Testis (tissue), 2 donors: Measurements from ENCODE around the gene FASLG.

Source experiments
- POLR2A ChIP-seq: fragments of 450-650 bp; IDR thresholded peaks from one replicate; pipeline ENCODE4 v1.6.1; 2017; ENCODE audit warnings: antibody characterized with exemption, mild to moderate bottlenecking, moderate library complexity
- TF ChIP-seq, protein P1 (sequence below), 3 experiments: fragments of 450-650 bp in 2 of 3; fragments of 200-600 bp in 1 of 3; sonication (generic) in 1 of 3; IDR thresholded peaks; one replicate each; pipeline ENCODE4 v1.5.1; 2016 to 2019; ENCODE audit warnings: antibody characterized with exemption in 3 of 3, mild to moderate bottlenecking in 2 of 3, moderate library complexity in 1 of 3

DNA sequence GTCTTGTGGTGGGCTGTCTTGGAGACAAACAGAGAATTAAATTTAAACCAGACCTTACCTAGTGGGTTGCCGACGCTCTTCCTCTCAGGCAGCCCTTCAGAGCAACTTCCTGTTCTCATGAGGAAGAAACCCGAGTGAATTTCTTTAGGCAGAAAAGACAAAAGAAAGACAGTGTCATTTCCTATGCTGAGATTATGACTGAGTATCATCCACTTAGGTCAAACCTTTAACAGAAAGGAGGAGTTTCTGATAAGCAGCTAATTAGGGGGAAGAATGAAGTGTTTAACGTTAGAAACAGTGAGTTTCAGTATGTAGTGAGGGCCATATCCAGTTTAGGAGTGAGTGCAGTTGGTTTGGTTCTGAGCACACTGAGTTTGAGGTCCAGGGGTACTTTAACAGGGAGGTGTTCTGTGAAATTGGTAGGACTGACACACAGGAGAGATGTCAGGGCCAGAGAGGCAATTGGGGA, 38.7 kb downstream of the FASLG start:
- TF ChIP-seq, protein P1, sequence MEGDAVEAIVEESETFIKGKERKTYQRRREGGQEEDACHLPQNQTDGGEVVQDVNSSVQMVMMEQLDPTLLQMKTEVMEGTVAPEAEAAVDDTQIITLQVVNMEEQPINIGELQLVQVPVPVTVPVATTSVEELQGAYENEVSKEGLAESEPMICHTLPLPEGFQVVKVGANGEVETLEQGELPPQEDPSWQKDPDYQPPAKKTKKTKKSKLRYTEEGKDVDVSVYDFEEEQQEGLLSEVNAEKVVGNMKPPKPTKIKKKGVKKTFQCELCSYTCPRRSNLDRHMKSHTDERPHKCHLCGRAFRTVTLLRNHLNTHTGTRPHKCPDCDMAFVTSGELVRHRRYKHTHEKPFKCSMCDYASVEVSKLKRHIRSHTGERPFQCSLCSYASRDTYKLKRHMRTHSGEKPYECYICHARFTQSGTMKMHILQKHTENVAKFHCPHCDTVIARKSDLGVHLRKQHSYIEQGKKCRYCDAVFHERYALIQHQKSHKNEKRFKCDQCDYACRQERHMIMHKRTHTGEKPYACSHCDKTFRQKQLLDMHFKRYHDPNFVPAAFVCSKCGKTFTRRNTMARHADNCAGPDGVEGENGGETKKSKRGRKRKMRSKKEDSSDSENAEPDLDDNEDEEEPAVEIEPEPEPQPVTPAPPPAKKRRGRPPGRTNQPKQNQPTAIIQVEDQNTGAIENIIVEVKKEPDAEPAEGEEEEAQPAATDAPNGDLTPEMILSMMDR (IDR thresholded peaks at IDR 0.05): no peak
- no peak for TF ChIP-seq POLR2A
